ENCODE data around the gene COL27A1.

COL27A1 gene

GRCh38 chr9:114316605-114317230 lies 161.4 kb downstream of the COL27A1 start (continued):
- TF ChIP-seq ZSCAN5A (tag by site-specific recombination; IDR thresholded peaks at IDR 0.05), result no peak

GRCh38 chr9:114317665-114318357 lies 162.5 kb downstream of the COL27A1 start:
- POLR2A ChIA-PET, result no interaction called here
- no peaks in the 10 kb centered on the region for H3K9me3 ChIP-seq (ENCODE audit: control insufficient read depth, insufficient read depth, low read depth, low read length)
- no peaks in the 10 kb centered on the region for H3K4me1 ChIP-seq (ENCODE audit: control insufficient read depth, insufficient read depth, low read length)
- CTCF ChIA-PET, result interaction anchor here (1.1 to 1.4 kb wide), 2 partner anchors 21 to 211 kb away, joined by 3 read pairs; no protein-coding TSS in a partner anchor
- H3K36me3 ChIP-seq (ENCODE audit: control insufficient read depth in 2 of 2, insufficient read depth in 1 of 2, low read length in 2 of 2), result no peaks in the 10 kb centered on the region
- H3K27ac ChIP-seq (ENCODE audit: extremely low read depth, low read depth, low read length), result peak overlapping the region; percentile 31; the same call in 1 of the 2 replicates
- H3K4me3 ChIP-seq (ENCODE audit: low read depth, low read length), result no peak overlapping the region
- TF ChIP-seq ZNF19 (tag by site-specific recombination; IDR thresholded peaks at IDR 0.05; ENCODE audit: low read depth) (no peak), ZNF16 (tag by site-specific recombination; IDR thresholded peaks at IDR 0.05; ENCODE audit: low read depth) (no peak), ZNF600 (tag by site-specific recombination; IDR thresholded peaks at IDR 0.05) (no peak), KLF16 (tag by site-specific recombination; IDR thresholded peaks at IDR 0.05) (no peak), ZNF48 (tag by site-specific recombination; IDR thresholded peaks at IDR 0.05) (no peak), PBX3 (CRISPR knock-in tag; IDR thresholded peaks at IDR 0.05) (no peak), ZNF175 (tag by site-specific recombination; IDR thresholded peaks at IDR 0.05) (no peak), ZNF580 (tag by site-specific recombination; IDR thresholded peaks at IDR 0.05) (no peak), ZNF10 (tag by site-specific recombination; IDR thresholded peaks at IDR 0.05) (no peak), RBAK (tag by site-specific recombination; IDR thresholded peaks at IDR 0.05) (no peak), SCRT1 (tag by site-specific recombination; IDR thresholded peaks at IDR 0.05; ENCODE audit: borderline replicate concordance) (peak; percentile 55; the same call in 1 of the 2 replicates), ZNF274 (IDR thresholded peaks at IDR 0.05; ENCODE audit: low read length) (no peak), ZNF274 (tag by site-specific recombination; IDR thresholded peaks at IDR 0.05; ENCODE audit: borderline replicate concordance) (no peak), ZNF354C (tag by site-specific recombination; IDR thresholded peaks at IDR 0.05; ENCODE audit: borderline replicate concordance, low read depth) (no peak), ZNF623 (tag by site-specific recombination; IDR thresholded peaks at IDR 0.05) (no peak), ZNF76 (tag by site-specific recombination; IDR thresholded peaks at IDR 0.05; ENCODE audit: borderline replicate concordance, low read depth) (no peak), ZNF223 (tag by site-specific recombination; IDR thresholded peaks at IDR 0.05) (no peak), ZNF302 (tag by site-specific recombination; IDR thresholded peaks at IDR 0.05; ENCODE audit: low read depth) (no peak), EGR2 (tag by site-specific recombination; IDR thresholded peaks at IDR 0.05; ENCODE audit: low read depth) (no peak), ZNF776 (tag by site-specific recombination; IDR thresholded peaks at IDR 0.05; ENCODE audit: borderline replicate concordance) (no peak), INSM2 (tag by site-specific recombination; IDR thresholded peaks at IDR 0.05) (no peak), ZNF174 (tag by site-specific recombination; IDR thresholded peaks at IDR 0.05) (no peak), PRDM2 (tag by site-specific recombination; IDR thresholded peaks at IDR 0.05; ENCODE audit: borderline replicate concordance) (no peak)

Data from HEK293 (cell line).